GM12872 (cell line): ENCODE results near the gene H1-8.

ENCODE experiments used
- TF ChIP-seq, protein P1 (sequence below): IDR thresholded peaks from 3 replicates; pipeline ENCODE4 v1.5.1; 2011; ENCODE audit warnings: low read depth, mild to moderate bottlenecking, low read length, moderate library complexity; ENCODE audit not compliant: insufficient read depth

H1-8 gene

GRCh38 chr3:129554356-129555152, 11.6 kb downstream of the H1-8 start:
- TF ChIP-seq, protein P1, sequence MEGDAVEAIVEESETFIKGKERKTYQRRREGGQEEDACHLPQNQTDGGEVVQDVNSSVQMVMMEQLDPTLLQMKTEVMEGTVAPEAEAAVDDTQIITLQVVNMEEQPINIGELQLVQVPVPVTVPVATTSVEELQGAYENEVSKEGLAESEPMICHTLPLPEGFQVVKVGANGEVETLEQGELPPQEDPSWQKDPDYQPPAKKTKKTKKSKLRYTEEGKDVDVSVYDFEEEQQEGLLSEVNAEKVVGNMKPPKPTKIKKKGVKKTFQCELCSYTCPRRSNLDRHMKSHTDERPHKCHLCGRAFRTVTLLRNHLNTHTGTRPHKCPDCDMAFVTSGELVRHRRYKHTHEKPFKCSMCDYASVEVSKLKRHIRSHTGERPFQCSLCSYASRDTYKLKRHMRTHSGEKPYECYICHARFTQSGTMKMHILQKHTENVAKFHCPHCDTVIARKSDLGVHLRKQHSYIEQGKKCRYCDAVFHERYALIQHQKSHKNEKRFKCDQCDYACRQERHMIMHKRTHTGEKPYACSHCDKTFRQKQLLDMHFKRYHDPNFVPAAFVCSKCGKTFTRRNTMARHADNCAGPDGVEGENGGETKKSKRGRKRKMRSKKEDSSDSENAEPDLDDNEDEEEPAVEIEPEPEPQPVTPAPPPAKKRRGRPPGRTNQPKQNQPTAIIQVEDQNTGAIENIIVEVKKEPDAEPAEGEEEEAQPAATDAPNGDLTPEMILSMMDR, result no peak

- TF ChIP-seq, protein P1, result no peak
Observed at GRCh38 chr3:129555153-129555550, 12.2 kb downstream of the H1-8 start.

DNA sequence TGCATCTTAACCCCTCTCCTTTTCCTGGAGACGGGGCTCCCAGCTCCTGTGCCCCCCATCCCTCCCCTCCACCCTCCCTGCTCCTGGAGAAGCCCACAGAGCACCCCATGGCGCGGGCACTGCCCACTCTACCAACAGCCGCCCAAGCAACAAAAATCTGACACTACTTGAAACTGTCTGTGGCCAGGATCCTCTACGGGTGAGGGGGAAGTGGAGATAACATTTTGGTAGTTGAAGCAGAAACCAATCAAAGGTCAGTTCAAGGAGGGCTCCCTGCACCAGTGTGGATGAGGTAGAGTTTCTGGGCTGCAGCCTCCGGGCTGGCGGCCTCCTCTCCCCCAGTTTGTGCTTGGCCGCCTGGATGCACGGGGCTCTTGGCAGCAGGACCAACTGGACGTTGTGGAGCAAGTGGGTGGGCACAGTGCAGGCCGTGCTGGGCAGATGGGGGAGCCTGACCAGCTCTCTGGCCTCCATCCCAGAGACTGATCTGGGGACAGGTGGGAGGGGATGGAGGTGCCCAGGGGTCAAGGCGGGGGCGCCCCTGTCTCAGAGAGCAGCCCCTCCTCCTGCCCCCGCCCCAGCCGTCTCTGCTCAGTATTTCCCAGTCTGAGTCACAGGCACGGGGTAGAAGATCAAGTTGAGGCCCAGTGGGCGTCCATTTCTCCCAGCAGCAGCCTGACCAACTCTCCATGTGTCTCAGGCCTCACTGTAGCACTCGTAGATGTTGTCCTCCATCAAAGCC, 12.8 kb downstream of the H1-8 start:
- TF ChIP-seq, protein P1, result no peak

GRCh38 chr3:129556358-129556695, 13.4 kb downstream of the H1-8 start:
- TF ChIP-seq, protein P1, result no peak

- TF ChIP-seq, protein P1, result no peak
Observed at GRCh38 chr3:129556890-129557547, 14.0 kb downstream of the H1-8 start.

DNA sequence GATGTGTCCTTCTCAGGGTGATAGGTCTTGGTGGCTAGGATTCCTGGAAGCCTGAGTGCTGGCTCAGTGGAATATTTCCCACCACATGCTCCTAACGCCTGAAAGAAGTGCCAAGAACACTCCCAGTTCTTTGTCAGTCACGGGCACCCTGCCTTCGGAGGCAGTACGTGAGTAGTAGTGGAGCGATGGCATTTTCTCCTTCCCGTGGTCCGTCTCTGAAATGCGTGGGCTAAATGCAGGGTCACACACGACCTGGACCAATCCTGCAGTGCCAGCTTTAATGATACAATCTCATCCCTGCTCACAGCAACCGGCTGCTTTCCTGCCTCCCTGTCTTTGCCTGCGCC, 14.5 kb downstream of the H1-8 start:
- TF ChIP-seq, protein P1, result no peak

DNA sequence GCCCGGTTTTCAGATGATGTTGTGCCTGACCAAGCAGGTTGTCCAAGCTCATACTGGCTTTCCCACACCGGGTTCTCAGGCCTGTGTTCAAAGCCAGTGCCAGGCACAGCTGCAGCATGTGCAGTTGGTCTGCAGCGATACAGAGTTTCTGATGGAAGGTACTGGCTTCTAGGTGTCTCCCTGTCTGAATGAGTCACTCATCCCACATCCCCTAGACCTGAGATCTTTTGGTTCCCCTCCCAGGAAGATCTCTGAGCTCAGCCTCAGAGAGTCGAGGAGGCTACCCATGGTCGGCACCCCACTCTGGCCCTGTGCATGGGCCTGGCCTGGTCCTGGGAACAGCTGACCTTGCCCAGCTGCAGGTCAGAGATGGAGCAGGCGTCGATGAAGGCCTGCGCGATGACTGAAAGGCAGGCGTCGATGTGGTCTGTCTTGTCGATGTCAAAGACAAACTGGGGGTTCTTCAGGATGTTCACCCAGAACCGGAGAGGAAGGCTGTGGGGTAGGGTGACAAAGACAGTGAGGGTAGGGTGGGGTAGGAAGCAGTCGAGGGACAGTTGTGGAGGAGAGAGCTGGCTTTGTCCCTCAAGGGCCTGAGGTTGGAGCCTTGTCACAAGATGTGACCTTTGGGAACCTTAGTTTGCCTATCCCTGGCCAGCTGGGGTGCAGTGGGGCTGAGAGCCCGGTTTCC, 15.3 kb downstream of the H1-8 start:
- TF ChIP-seq, protein P1, result no peak
